Activated CD8-positive, alpha-beta memory T cell treated with anti-CD3 and anti-CD28 coated beads, Interleukin-2, amount 50 U/mL, for 48 hours (primary cell): ENCODE data around the gene SMIM43.
"Not testable (repeated sequence)": the region's sequence is repeated elsewhere in the genome, so short reads cannot be mapped to it uniquely, and the experiment has no call there.

Source experiments
- DNase-seq: peaks from one replicate; pipeline ENCODE4 v3.0.0-alpha.2; 2020

Gene SMIM43

DNA sequence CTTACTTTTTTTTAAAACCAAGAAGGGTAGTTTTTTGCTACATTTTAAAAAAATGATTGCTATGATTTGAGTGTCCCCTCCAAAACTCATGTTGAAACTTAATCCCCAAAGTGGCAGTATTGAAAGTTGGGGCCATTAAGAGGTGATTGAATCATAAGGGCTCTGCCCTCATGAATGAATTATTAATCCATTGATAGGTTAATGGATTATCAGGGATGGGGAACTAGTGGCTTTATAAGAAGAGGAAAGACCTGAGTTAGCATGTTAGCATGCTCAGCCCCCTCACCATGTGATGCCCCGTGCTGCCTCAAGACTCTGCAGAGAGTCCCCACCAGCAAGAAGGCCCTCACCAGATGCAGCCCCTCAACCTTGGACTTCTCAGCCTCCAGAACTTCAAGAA is 31.0 kb downstream of the SMIM43 start:
- no peak for DNase-seq

DNA sequence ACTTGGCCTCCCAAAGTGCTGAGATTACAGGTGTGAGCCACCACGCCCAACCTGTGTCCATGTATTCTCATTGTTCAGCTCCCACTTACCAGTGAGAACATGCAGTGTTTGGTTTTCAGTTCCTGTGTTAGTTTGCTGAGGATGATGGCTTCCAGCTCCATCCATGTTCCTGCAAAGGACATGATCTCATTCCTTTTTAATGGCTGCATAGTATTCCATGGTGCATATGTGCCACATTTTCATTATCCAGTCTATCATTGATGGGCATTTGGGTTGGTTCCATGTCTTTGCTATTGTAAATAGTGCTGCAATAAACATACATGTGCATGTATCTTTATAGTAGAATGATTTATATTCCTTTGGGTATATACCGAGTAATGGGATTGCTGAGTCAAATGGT is 35.2 kb downstream of the SMIM43 start:
- not testable (repeated sequence) for DNase-seq

DNA sequence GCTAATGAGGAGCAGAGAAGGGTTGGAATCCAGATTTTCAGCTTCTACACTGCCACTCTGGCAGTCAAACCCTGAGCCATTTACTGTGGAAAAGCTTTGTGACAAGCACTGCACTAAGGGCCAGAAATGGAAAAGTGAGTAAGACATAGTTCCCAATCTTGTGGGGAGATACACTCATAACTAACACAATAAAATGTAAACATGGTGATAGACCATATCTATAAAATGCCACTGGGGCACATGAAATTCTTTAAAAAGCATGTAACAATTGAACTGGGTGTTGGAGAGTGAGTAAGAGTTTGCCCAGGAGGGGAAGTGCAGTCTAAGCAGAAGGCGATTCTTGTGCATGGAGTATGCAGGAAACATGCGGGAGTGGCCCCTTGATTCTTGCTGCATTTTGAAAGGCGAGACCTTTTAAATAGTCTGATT is 36.2 kb downstream of the SMIM43 start:
- DNase-seq: no peak

DNA sequence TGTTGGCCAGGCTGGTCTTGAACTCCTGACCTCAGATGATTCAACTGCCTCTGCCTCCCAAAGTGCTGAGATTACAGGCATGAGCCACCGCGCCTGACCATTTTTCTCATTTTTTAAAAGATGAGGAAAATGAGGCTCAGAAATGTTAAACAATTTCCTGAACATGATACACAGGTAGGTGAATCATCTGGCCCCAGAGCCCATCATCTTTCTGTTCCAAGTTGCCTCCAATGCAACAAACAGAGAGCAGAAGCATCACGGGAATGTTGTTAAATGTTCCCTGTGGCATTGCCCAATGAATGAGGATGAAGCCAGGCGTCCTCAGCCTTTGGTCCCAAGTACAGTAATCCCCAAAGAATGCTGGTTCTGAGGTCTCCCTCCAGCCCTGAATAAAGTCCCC is 36.9 kb downstream of the SMIM43 start:
- DNase-seq: no peak

DNA sequence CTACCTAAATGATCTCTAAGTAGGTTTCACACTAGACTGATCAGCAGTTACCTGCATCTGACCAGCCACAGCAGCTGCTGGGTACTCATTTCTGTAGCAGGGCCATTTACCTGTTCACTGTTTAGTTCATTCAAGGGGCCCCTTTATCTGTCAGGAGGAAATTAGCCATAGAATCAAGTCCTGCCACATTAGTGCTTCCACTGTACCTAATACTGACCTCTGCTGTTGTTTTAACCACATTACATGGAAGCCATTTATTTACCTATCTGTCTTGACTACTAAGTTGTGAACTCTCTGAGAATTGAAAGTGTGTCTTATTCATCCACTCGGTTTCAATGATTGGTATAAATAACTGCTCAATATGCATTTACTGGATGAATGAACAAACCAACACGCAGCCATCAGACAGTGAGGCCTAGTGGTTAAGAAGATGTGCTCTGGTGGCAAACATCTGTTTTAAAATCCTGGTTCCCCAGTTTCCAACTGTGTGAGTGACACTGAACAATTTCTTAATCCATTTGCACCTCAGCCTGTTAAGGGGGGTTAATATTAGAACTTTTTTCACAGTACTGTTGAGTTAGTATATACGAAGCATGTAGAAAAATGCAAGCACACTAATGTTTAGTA is 38.2 kb downstream of the SMIM43 start:
- DNase-seq: no peak

DNA sequence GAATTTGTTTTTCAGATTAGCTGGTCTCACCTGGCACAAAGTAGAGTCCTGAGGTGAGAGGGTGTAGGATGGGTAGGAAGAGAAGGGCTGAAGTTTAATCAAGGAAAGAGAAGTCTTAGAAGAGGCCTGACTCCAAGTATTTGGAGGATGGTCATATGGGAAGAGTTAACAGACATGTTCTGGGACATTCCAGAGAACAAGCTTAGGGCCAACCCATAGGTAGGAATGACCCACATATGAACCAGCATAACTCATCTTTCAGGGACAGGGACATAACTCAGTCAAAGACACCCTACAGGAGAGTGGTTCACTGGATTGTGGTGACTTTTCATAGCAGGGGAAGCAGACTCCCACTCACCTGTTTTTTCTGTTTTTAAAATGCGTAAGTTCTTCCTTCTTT is 40.3 kb downstream of the SMIM43 start:
- DNase-seq: no peak

DNA sequence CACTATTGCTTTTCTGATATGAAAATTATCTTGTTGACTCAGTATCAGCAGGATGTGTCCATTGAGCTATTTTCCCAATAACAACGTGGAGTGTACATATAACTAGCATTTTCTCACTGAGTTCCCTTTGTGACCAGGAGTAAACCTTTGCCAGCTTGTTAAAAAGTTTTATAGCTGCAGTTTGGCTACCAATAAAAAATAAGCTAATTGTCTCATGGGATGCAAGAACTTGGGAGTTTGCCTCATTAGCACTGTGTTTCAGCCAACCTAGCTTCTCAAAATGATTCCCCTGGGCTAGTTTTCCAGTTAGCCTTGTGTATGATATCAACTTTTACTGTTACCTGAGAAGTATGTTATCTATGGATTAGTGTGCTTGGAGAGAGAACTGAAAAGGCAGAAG is 43.3 kb downstream of the SMIM43 start:
- DNase-seq: no peak

DNA sequence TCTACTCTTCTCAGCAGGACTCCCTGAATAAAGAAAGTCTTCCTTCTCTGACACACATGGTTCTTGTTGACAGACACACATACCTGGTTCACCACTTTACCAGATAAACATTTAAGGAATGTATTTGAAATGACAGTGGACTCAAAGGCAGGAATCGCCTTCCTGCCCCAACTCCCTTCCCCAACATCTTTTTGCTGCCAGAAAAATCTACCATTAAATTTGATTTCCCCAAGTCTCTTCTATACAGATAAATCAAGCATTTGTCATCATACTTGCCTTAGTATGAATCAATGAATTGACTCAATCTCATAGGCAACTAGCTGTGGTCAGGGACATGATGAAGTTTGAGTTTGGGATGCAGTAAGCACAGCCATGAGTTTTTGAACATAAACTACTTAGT is 44.9 kb downstream of the SMIM43 start:
- DNase-seq: no peak

DNA sequence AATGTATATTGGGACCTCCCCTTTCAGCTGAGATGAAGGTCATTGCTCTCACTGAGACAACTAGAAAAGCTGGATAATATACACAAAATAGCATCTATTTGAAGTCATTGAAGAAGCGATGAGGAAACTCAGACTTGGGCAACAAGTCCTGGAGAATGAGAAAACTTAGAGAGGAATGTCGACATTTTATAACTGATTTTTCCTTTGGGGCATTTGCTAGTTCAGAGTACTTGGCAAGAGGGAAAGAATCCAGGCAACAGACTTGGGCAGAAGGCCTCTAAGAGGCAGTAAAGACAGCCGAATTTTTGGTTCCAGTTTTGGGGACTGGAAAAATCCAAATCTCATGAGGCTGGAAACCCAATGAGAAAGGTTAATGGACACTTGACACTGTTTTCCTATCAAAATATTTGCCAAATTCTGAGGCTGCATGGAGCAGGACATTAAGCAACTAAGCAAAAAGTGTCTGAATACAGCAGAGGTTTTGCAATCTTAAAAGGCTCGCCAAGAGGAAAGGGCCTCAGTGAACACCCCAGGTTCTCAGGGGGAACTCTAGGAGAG is 47.2 kb downstream of the SMIM43 start:
- DNase-seq: no peak

DNA sequence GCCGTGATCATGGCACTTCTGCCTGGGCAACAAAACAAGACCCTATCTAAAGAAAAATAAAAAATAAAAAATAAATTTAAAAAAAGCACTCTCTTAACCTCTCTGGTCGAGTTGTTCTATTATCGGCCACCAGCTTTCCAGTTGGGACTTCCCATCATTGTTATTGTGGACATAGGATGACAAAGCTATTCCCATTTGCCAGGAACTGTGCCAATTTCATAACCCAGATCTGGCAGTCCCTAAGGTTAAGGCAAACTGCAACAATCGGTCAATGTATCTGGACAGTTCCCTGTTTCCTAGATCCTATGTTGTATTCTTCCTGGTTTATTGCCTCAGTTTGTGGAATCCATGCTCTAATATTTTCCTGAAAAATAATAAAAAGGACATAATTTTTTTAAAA is 50.4 kb downstream of the SMIM43 start:
- DNase-seq: no peak

DNA sequence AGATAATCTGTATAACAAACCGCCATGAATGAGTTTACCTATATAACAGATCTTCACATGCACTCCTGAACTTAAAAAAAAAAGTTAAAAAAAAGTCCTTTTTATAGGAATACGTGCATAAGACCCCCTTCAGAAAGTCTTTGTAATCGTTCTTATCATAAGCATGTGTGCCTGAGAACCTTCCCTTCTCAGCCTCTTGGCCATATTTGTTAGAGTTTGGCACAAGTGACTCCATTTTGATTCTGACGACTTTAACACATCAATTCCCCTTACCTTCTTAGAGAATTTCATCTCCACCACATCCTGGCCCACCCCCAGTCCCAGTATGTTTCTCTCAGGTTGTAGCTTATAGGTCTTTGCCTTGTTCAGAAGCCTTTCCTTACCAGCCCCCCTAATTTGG is 52.2 kb downstream of the SMIM43 start:
- DNase-seq: no peak

DNA sequence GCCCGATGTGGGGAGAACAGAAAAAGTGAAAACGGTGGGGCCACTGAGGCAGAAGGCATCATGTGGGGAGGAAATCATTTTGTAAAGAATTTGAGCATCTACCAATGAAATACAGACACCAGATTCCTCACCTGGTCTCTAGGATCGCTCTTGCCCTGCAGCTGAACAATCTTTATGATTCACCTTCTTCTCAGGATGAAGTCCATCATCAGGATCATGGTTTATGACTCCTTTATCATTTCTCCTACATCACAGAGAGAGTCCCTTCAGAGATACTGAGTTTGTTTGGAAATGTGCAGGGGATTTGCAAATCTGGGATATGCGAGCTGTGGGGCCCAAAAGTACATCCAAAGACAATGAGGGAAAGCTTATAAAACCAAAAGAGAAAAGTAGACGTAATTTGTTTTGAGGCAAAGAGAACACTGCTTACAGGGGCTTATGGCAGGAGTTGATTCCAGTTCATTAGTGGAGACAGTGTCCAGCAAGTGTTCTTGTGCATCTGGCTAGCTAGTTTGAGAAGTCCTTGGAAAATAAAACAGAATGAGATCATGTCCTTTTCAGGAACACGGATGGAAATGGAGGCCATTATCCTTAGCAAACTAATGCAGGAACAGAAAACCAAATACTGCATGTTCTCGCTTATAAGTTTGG is 52.8 kb downstream of the SMIM43 start:
- no peak for DNase-seq

DNA sequence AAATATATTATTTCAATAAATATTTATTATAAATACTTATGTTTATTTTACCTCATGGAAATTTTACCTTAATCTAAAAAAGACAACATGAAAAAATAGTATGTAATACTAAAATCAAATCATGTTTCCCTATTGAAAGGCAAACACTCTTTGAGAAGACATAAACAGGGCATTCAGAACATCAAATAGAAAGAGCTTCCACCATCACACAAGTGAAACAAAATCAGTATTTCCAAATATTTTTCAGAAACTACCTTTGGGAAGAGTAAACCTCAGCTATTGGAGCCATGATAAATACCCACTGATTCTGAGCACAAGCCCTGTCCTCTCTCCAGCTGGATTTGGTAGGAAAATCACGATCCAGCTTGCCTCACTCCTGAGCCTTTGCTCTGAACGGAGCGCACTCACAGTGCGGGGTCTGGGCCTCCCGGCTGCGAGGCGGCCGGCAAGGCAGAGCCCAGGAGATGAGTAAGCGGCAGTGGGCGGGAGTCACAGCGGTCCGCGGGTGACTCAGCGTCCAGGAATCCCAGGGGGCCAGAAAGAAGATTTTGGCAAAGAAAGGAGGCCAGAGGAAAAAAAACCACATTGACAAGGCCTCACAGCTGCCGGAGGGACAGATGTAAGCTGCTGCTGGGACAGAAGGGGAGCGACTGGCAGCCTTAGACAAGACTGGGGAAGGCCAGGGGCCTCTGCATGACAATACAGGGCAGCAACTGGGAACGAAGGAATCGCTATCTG is 53.5 kb downstream of the SMIM43 start:
- peak; percentile 76 for DNase-seq

DNA sequence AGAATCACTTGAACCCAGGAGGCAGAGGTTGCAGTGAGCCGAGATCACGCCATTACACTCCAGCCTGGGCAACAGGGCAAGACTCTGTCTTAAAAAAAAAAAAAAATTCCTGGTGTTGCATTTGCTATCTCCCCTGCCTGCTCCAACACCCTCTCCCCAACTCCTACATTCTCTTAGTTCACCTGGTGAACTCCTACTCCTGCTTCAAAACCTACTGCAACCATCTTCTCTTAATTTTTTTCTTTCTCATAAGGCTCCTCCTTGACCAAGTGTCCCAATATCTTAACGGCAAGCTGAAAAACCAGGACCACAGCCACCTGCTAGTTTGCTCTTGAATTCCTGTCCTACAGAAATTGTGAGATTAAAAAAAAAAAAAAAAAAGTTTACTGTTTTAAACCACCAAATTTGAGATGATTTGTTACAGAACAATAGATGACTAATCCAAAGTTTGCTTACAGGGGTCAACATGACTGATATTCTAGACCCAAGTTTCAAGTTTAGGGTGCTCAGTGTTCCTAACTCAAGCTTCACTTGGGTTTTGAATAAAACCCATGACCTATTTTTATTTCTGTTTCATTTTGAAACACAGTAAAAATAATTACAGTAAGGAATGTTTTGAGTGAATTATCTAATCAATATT is 55.1 kb downstream of the SMIM43 start:
- DNase-seq: no peak
